ENCODE results near the gene KCNJ6.

DNA sequence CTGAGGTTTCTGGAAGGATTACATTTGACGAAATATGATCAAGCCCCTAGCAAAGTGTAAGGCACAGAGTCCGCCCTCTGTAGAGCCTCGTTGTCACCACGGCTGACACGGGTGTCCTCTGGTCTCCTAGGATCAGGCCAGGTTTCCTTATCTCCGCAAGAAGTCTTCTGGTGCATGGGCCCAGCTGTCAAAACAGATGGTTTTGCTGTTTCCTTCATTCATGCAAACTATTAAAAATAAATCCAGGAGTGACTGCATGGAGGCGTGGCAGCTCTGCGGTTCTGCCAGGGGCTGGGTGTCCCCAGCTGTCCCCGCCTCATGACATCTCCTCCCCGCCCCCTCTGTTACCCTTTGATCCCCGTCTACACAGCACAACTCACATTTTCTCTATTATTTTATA lies 340.7 kb downstream of the KCNJ6 start:
- TF ChIP-seq, protein P1, sequence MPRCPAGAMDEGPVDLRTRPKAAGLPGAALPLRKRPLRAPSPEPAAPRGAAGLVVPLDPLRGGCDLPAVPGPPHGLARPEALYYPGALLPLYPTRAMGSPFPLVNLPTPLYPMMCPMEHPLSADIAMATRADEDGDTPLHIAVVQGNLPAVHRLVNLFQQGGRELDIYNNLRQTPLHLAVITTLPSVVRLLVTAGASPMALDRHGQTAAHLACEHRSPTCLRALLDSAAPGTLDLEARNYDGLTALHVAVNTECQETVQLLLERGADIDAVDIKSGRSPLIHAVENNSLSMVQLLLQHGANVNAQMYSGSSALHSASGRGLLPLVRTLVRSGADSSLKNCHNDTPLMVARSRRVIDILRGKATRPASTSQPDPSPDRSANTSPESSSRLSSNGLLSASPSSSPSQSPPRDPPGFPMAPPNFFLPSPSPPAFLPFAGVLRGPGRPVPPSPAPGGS (IDR thresholded peaks at IDR 0.05; ENCODE audit: borderline replicate concordance, insufficient read depth, low read depth, low read length, poor library complexity, severe bottlenecking) = no peak
- TF ChIP-seq, protein P2, sequence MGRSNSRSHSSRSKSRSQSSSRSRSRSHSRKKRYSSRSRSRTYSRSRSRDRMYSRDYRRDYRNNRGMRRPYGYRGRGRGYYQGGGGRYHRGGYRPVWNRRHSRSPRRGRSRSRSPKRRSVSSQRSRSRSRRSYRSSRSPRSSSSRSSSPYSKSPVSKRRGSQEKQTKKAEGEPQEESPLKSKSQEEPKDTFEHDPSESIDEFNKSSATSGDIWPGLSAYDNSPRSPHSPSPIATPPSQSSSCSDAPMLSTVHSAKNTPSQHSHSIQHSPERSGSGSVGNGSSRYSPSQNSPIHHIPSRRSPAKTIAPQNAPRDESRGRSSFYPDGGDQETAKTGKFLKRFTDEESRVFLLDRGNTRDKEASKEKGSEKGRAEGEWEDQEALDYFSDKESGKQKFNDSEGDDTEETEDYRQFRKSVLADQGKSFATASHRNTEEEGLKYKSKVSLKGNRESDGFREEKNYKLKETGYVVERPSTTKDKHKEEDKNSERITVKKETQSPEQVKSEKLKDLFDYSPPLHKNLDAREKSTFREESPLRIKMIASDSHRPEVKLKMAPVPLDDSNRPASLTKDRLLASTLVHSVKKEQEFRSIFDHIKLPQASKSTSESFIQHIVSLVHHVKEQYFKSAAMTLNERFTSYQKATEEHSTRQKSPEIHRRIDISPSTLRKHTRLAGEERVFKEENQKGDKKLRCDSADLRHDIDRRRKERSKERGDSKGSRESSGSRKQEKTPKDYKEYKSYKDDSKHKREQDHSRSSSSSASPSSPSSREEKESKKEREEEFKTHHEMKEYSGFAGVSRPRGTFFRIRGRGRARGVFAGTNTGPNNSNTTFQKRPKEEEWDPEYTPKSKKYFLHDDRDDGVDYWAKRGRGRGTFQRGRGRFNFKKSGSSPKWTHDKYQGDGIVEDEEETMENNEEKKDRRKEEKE (IDR thresholded peaks at IDR 0.05) = no peak
- TF ChIP-seq TCF12 (IDR thresholded peaks at IDR 0.05; ENCODE audit: low read depth, low read length) (no peak), NRF1 (conservative IDR thresholded peaks at IDR 0.05; ENCODE audit: low read depth, low read length) (no peak), POLR2A (IDR thresholded peaks at IDR 0.05; ENCODE audit: low read depth, low read length) (no peak), YBX1 (IDR thresholded peaks at IDR 0.05) (no peak), NFYB (IDR thresholded peaks at IDR 0.05; ENCODE audit: insufficient read depth, low read depth, low read length) (no peak), CREB1 (IDR thresholded peaks at IDR 0.05; ENCODE audit: low read depth) (no peak)
- TF ChIP-seq, protein P3, sequence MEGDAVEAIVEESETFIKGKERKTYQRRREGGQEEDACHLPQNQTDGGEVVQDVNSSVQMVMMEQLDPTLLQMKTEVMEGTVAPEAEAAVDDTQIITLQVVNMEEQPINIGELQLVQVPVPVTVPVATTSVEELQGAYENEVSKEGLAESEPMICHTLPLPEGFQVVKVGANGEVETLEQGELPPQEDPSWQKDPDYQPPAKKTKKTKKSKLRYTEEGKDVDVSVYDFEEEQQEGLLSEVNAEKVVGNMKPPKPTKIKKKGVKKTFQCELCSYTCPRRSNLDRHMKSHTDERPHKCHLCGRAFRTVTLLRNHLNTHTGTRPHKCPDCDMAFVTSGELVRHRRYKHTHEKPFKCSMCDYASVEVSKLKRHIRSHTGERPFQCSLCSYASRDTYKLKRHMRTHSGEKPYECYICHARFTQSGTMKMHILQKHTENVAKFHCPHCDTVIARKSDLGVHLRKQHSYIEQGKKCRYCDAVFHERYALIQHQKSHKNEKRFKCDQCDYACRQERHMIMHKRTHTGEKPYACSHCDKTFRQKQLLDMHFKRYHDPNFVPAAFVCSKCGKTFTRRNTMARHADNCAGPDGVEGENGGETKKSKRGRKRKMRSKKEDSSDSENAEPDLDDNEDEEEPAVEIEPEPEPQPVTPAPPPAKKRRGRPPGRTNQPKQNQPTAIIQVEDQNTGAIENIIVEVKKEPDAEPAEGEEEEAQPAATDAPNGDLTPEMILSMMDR (IDR thresholded peaks at IDR 0.05 in 2 of 3, conservative IDR thresholded peaks at IDR 0.05 in 1 of 3; ENCODE audit: control insufficient read depth in 2 of 3, extremely low read depth in 1 of 3, insufficient read depth in 1 of 3, low read depth in 3 of 3, low read length in 3 of 3) = no peak
- TF ChIP-seq, protein P4, sequence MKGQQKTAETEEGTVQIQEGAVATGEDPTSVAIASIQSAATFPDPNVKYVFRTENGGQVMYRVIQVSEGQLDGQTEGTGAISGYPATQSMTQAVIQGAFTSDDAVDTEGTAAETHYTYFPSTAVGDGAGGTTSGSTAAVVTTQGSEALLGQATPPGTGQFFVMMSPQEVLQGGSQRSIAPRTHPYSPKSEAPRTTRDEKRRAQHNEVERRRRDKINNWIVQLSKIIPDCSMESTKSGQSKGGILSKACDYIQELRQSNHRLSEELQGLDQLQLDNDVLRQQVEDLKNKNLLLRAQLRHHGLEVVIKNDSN (IDR thresholded peaks at IDR 0.05; ENCODE audit: borderline replicate concordance, extremely low read length, insufficient read depth, low read depth, low read length) = no peak
- TF ChIP-seq, protein P5, sequence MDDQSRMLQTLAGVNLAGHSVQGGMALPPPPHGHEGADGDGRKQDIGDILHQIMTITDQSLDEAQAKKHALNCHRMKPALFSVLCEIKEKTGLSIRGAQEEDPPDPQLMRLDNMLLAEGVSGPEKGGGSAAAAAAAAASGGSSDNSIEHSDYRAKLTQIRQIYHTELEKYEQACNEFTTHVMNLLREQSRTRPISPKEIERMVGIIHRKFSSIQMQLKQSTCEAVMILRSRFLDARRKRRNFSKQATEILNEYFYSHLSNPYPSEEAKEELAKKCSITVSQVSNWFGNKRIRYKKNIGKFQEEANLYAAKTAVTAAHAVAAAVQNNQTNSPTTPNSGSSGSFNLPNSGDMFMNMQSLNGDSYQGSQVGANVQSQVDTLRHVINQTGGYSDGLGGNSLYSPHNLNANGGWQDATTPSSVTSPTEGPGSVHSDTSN (IDR thresholded peaks at IDR 0.05; ENCODE audit: insufficient replicate concordance, low read depth, low read length) = no peak
- TF ChIP-seq, protein P6, sequence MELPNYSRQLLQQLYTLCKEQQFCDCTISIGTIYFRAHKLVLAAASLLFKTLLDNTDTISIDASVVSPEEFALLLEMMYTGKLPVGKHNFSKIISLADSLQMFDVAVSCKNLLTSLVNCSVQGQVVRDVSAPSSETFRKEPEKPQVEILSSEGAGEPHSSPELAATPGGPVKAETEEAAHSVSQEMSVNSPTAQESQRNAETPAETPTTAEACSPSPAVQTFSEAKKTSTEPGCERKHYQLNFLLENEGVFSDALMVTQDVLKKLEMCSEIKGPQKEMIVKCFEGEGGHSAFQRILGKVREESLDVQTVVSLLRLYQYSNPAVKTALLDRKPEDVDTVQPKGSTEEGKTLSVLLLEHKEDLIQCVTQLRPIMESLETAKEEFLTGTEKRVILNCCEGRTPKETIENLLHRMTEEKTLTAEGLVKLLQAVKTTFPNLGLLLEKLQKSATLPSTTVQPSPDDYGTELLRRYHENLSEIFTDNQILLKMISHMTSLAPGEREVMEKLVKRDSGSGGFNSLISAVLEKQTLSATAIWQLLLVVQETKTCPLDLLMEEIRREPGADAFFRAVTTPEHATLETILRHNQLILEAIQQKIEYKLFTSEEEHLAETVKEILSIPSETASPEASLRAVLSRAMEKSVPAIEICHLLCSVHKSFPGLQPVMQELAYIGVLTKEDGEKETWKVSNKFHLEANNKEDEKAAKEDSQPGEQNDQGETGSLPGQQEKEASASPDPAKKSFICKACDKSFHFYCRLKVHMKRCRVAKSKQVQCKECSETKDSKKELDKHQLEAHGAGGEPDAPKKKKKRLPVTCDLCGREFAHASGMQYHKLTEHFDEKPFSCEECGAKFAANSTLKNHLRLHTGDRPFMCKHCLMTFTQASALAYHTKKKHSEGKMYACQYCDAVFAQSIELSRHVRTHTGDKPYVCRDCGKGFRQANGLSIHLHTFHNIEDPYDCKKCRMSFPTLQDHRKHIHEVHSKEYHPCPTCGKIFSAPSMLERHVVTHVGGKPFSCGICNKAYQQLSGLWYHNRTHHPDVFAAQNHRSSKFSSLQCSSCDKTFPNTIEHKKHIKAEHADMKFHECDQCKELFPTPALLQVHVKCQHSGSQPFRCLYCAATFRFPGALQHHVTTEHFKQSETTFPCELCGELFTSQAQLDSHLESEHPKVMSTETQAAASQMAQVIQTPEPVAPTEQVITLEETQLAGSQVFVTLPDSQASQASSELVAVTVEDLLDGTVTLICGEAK (IDR thresholded peaks at IDR 0.05; ENCODE audit: borderline replicate concordance) = no peak
- TF ChIP-seq, protein P7, sequence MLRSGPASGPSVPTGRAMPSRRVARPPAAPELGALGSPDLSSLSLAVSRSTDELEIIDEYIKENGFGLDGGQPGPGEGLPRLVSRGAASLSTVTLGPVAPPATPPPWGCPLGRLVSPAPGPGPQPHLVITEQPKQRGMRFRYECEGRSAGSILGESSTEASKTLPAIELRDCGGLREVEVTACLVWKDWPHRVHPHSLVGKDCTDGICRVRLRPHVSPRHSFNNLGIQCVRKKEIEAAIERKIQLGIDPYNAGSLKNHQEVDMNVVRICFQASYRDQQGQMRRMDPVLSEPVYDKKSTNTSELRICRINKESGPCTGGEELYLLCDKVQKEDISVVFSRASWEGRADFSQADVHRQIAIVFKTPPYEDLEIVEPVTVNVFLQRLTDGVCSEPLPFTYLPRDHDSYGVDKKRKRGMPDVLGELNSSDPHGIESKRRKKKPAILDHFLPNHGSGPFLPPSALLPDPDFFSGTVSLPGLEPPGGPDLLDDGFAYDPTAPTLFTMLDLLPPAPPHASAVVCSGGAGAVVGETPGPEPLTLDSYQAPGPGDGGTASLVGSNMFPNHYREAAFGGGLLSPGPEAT (IDR thresholded peaks at IDR 0.05; ENCODE audit: low read depth) = no peak
- TF ChIP-seq, protein P8, sequence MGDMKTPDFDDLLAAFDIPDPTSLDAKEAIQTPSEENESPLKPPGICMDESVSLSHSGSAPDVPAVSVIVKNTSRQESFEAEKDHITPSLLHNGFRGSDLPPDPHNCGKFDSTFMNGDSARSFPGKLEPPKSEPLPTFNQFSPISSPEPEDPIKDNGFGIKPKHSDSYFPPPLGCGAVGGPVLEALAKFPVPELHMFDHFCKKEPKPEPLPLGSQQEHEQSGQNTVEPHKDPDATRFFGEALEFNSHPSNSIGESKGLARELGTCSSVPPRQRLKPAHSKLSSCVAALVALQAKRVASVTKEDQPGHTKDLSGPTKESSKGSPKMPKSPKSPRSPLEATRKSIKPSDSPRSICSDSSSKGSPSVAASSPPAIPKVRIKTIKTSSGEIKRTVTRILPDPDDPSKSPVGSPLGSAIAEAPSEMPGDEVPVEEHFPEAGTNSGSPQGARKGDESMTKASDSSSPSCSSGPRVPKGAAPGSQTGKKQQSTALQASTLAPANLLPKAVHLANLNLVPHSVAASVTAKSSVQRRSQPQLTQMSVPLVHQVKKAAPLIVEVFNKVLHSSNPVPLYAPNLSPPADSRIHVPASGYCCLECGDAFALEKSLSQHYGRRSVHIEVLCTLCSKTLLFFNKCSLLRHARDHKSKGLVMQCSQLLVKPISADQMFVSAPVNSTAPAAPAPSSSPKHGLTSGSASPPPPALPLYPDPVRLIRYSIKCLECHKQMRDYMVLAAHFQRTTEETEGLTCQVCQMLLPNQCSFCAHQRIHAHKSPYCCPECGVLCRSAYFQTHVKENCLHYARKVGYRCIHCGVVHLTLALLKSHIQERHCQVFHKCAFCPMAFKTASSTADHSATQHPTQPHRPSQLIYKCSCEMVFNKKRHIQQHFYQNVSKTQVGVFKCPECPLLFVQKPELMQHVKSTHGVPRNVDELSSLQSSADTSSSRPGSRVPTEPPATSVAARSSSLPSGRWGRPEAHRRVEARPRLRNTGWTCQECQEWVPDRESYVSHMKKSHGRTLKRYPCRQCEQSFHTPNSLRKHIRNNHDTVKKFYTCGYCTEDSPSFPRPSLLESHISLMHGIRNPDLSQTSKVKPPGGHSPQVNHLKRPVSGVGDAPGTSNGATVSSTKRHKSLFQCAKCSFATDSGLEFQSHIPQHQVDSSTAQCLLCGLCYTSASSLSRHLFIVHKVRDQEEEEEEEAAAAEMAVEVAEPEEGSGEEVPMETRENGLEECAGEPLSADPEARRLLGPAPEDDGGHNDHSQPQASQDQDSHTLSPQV (IDR thresholded peaks at IDR 0.05) = no peak

All from GM12878 (cell line).